Mucosa of rectum (tissue), 2 donors: Measurements from ENCODE around the gene COBL.

Experiments
- H3K27ac ChIP-seq, 2 donors: one replicate each; pipeline ENCODE4 v1.7.0; 2013; ENCODE audit warnings: inconsistent platforms in 2 of 2, low read depth in 2 of 2, low read length in 2 of 2
- H3K27me3 ChIP-seq, 2 donors: one replicate each; pipeline ENCODE4 v1.7.0; 2013; ENCODE audit warnings: low read length in 2 of 2; ENCODE audit not compliant: control insufficient read depth in 2 of 2, insufficient read depth in 2 of 2
- H3K36me3 ChIP-seq, 2 donors: one replicate each; pipeline ENCODE4 v1.7.0; 2013; ENCODE audit warnings: low read length in 2 of 2; ENCODE audit not compliant: control insufficient read depth in 2 of 2, insufficient read depth in 2 of 2
- H3K4me1 ChIP-seq, 2 donors: one replicate each; pipeline ENCODE4 v1.7.0; 2013; ENCODE audit warnings: low read length in 2 of 2, mild to moderate bottlenecking in 1 of 2; ENCODE audit not compliant: control insufficient read depth in 2 of 2, insufficient read depth in 2 of 2
- H3K4me3 ChIP-seq, 2 donors: one replicate each; pipeline ENCODE4 v1.7.0; 2013; ENCODE audit warnings: low read length in 2 of 2
- H3K9ac ChIP-seq, 2 donors: one replicate each; pipeline ENCODE4 v1.7.0; 2013; ENCODE audit warnings: low read length in 2 of 2, low read depth in 1 of 2, mild to moderate bottlenecking in 1 of 2
- H3K9me3 ChIP-seq, 2 donors: one replicate each; pipeline ENCODE4 v1.7.0; 2013; ENCODE audit warnings: low read length in 2 of 2; ENCODE audit not compliant: control insufficient read depth in 2 of 2
- donor health status: healthy.
- donor health status: Normal muscosa, but diverticular disease.

COBL gene

DNA sequence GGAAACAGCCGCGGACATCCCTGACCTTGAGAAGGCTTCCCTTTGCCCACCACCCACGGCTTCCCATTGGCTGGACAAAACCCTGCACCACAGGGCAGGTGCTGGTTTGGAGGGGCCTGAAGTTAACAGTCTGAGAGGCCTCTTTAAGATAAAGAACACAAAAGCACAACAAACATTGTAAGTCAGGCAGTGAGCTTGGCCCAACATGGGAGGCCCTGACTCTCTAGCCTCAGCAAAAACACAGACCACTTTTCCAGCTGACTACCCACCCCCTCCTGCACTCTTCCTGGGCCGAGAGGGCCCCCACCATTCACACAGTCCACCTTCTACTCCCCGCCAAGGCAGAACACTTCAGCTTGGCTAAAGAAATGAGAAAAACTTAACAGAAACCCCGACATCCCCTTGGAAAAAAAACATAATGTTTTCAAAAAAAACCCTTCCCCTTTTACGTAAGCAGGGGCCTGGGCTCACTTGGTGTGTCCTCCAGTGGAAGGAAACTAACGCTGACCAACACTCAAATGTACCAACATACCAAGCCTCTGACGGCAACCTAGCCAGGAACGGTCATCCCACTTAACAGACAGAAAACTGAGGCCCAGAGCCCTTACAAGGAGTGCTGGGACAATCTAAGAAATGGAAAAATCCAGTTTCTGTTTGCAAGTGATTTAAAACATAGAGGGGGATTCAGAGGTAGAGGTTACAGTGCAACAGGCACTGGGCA lies 80.9 kb downstream of the COBL start:
- Histone ChIP-seq H3K36me3 (no peaks in the 10 kb centered on the region), H3K27me3 (no peaks in the 10 kb centered on the region), H3K4me1 (no peaks in the 10 kb centered on the region), H3K9ac (no peak overlapping the region), H3K4me3 (no peak overlapping the region), H3K9me3 (no peaks in the 10 kb centered on the region), H3K27ac (no peak overlapping the region)

DNA sequence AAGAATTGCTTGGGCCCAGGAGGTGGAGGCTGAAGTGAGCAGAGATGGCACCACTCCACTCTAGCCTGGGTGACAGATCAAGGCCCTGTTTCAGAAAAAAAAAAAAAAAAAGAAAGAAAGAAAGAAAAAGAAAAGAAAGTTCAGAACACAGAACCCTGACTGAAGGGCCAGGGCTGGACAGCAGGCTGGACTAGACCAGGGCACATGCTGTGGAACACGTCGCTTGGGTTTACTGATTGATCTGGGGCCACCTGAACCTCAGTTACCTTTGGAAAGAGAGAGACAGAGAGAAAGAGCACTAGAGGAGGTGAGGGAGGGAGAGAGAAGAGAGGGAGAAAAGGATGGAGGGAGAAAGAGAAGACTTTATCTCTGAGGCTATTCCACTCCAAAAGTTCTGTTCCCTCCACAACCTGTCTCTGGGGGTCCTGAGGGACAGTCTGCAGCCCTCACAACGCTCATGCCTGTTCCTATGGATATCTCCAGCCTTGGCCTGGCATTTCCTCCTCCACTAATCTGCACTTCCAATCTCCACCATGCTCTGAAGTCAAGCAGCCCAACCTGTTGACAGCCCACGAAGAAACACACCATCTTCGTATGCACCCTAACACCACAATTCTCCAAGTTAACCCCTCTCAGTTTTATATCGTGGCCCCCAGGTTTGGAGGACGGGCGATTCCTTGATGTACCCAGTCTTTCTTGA lies 81.8 kb downstream of the COBL start:
- no peaks in the 10 kb centered on the region for H3K9me3 ChIP-seq
- no peaks in the 10 kb centered on the region for H3K4me1 ChIP-seq
- H3K27ac ChIP-seq, result no peak overlapping the region
- H3K36me3 ChIP-seq, result no peaks in the 10 kb centered on the region
- H3K27me3 ChIP-seq, result no peaks in the 10 kb centered on the region
- H3K4me3 ChIP-seq, result no peak overlapping the region
- H3K9ac ChIP-seq, result no peak overlapping the region

DNA sequence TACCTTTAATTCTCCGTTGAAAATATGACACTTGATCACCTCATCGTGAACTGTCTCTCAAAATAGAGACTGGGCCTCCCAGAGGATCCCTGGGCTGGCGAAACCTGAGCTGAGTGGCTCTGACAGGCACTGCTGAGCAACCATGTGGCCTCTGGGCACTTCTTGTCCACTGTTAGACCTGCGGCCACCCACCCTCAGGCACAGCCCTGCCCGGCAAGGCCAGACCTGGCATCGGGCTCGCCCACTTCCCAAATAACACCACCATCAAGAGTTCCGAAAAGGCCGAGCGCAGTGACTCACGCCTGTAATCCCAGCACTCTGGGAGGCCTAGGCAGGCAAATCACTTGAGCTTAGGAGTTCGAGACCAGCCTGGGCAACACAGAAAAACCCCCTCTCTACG lies 82.5 kb downstream of the COBL start:
- Histone ChIP-seq H3K27ac (no peak overlapping the region), H3K9ac (no peak overlapping the region)

DNA sequence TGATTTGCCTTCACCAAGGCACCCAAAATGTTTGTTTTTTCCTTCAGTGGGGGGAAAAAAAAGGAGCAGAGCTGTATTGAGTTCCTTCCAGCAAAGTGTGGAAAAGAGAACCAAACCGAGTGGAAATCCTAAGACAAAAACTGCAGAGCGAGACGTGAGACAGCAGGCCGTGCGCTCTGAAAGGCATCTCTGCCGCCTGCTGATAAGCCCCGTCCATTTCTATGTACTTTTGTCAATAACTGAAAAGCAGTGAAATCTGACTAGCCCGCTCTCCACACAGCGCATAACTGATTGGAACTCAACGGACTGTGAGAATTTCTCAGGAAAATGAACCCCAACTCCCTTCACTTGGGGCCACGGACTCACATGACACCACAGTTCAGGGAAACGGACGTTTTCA lies 83.2 kb downstream of the COBL start:
- no peak overlapping the region for H3K9ac ChIP-seq
- no peak overlapping the region for H3K4me3 ChIP-seq
- no peak overlapping the region for H3K27ac ChIP-seq
- no peaks in the 10 kb centered on the region for H3K36me3 ChIP-seq
- H3K27me3 ChIP-seq, result no peaks in the 10 kb centered on the region
- H3K9me3 ChIP-seq, result no peaks in the 10 kb centered on the region
- no peaks in the 10 kb centered on the region for H3K4me1 ChIP-seq

More for the DNA sequence above, 82.5 kb downstream of the COBL start:
- no peaks in the 10 kb centered on the region for H3K4me1 ChIP-seq
- no peaks in the 10 kb centered on the region for H3K9me3 ChIP-seq
- no peak overlapping the region for H3K4me3 ChIP-seq
- H3K36me3 ChIP-seq, result no peaks in the 10 kb centered on the region
- no peaks in the 10 kb centered on the region for H3K27me3 ChIP-seq

DNA sequence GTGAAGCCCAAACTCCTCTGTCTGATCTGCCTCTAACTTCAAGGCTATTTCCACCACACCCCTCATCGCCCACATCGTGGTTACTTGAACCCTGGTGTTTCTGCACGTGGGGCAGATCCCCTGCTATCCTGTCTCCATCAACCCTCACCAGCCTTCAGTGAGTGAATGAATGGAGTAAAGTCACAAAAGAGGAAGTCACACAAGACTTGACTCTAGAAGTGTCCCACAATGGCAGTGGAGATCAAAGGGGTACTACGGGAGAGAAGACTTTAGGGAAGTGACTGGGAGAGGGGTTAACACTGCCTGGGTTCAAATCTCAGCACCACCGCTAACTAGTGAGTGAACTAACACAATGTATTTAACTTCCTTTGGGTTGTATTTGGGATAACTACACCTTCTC lies 85.9 kb downstream of the COBL start:
- no peaks in the 10 kb centered on the region for H3K36me3 ChIP-seq
- no peak overlapping the region for H3K4me3 ChIP-seq
- no peak overlapping the region for H3K9ac ChIP-seq
- H3K9me3 ChIP-seq, result no peaks in the 10 kb centered on the region
- H3K27me3 ChIP-seq, result no peaks in the 10 kb centered on the region
- H3K4me1 ChIP-seq, result peaks cover 2 to 5% of the 10 kb centered on the region in 2 donors
- no peak overlapping the region for H3K27ac ChIP-seq

DNA sequence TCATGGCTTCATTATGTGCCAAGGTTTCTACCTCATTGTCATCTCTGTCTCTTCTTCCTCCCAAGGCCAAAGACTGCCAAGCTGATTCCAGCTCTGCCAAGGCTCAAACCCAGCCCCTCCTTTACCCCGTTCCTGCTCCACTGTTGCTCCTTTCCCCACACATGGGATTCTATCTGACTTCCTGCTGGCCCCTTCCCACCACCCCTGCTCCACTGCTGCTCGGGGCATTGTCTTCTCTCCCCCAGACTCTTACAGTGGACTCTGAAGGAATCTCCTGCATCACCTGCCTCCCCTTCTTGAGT lies 86.3 kb downstream of the COBL start:
- H3K9me3 ChIP-seq, result no peaks in the 10 kb centered on the region
- no peaks in the 10 kb centered on the region for H3K36me3 ChIP-seq
- no peak overlapping the region for H3K27ac ChIP-seq
- H3K4me3 ChIP-seq, result no peak overlapping the region
- H3K4me1 ChIP-seq, result peaks cover 5 to 8% of the 10 kb centered on the region in 2 donors
- H3K9ac ChIP-seq, result no peak overlapping the region
- no peaks in the 10 kb centered on the region for H3K27me3 ChIP-seq

DNA sequence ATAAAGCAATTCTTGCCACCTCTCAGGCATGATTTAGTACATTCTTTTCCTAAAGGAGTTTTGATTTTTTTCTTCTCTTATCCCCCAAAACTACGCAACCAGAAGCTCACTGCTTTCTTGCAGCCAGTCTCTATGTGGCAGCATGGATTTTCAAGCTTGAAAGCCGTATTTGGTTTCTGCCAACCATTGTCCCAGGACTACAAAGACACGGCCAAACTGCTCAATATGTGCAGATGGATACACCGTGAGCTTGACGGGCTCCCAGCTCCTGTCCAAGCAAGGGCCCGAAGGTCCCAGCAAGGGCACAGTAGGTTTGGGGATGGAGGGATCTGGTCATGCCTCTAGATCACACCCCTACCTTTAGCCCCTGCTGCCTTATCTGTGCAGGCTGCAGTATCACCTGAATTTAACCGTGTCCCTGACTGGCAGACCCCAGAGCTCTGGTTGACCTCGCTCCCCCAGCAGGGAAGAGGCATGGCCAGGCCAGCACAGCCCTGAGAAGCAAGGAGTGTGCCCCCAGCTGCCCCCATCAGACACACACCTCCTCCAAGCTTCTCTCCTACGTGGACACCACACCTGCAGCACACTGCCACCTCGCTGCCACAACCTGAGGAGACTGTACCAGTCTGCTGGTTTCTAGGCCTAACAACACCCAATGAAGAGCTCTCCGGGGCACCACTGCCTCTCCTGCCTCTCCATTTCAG lies 86.8 kb downstream of the COBL start:
- peaks cover 9 to 13% of the 10 kb centered on the region in 2 donors for H3K4me1 ChIP-seq
- no peaks in the 10 kb centered on the region for H3K27me3 ChIP-seq
- H3K27ac ChIP-seq, result no peak overlapping the region

DNA sequence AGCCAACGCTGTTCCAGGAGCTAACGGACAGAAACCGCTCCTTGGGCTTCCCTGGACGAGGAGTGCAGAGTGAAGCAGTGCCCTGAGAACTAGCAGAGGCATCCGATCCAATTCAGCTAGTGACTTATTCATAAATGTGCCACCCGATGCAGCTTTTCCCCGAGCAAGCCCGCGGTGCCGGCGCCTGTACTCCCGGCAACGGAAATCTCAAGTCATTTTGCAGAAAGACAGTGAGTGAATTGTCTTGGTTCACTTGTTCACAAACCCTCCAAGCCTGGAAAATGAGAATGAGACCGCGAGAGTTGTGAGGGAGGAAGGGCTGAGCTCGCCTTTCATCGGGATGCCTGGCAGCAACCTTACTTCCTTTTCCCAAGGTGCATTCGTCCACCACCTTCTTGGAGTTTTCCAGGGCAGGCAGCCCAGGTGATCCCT lies 87.5 kb downstream of the COBL start:
- Histone ChIP-seq H3K9ac (no peak overlapping the region), H3K9me3 (no peaks in the 10 kb centered on the region), H3K27ac (no peak overlapping the region), H3K4me1 (peaks cover 10 to 13% of the 10 kb centered on the region in 2 donors), H3K27me3 (no peaks in the 10 kb centered on the region), H3K36me3 (no peaks in the 10 kb centered on the region), H3K4me3 (no peak overlapping the region)

More for the DNA sequence above, 86.8 kb downstream of the COBL start:
- Histone ChIP-seq H3K9me3 (no peaks in the 10 kb centered on the region), H3K9ac (no peak overlapping the region), H3K36me3 (no peaks in the 10 kb centered on the region), H3K4me3 (no peak overlapping the region)

DNA sequence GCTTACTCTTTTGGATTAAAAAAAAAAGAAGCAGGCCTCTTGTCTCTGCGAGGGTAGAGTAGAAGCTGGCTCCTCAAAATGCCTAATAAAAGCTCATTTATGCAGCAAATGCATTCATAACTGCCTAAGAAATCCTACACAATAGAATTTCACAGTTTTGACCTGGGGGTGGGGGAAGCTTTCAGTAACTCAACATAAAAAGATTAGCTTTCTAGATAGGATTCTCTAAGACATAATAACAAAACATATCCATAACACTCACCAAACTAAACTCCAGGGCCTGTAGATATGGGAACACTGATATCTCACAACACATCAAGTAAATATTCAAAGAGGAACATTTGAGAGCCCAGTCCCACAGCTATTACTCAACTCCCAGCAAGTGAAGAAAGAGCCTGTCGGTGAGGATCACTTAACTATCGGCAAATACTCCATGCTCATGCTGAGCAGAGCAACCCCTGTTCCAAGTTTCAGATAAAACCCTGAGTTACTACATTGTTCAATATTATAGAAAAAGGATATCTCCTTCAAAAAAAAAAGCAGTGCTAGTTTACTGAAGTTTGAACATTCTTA lies 88.1 kb downstream of the COBL start:
- H3K4me1 ChIP-seq, result peaks cover 10 to 13% of the 10 kb centered on the region in 2 donors
- H3K27ac ChIP-seq, result no peak overlapping the region
- no peaks in the 10 kb centered on the region for H3K27me3 ChIP-seq
- H3K36me3 ChIP-seq, result no peaks in the 10 kb centered on the region
- no peak overlapping the region for H3K9ac ChIP-seq
- no peaks in the 10 kb centered on the region for H3K9me3 ChIP-seq
- no peak overlapping the region for H3K4me3 ChIP-seq

DNA sequence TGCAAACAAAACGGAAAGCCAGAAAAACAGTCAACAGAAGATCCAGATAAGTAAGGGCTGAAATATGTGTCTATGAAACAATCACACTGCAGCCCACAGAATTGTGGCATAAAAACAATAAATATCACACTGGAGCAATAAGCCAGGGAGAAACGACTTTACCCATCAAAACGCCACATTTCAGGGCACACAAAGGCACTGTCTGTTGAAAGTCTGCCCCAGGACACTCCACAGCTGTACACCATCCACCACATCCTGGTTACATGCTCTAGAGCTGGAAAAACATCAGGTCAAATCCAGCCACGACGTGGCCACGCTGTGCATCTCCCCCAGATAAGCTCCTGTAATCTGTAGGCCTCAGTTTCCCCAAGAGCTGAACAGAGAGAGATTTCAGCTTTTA lies 88.7 kb downstream of the COBL start:
- Histone ChIP-seq H3K36me3 (no peaks in the 10 kb centered on the region), H3K4me1 (peaks cover 10 to 16% of the 10 kb centered on the region in 2 donors), H3K27me3 (no peaks in the 10 kb centered on the region), H3K27ac (no peak overlapping the region), H3K4me3 (no peak overlapping the region), H3K9me3 (no peaks in the 10 kb centered on the region), H3K9ac (no peak overlapping the region)
